ENCODE measurements around the gene SARNP.
A peak's percentile ranks its signal among the peaks of the same experiment; 100 is the strongest.

Gene SARNP

GRCh38 chr12:55721601-55722213 is 95.8 kb downstream of the SARNP start:
- in situ Hi-C loops (cut with HindIII; ENCODE audit: low pct_unique_long_range_greater_than_20kb, low sequenced_read_pairs) = no loop called here
- no peak for DNase-seq (ENCODE audit: low read depth in 1 of 2, low spot score in 1 of 2)
- no peak for TF ChIP-seq JUND (IDR thresholded peaks at IDR 0.05; ENCODE audit: low read depth)

DNA sequence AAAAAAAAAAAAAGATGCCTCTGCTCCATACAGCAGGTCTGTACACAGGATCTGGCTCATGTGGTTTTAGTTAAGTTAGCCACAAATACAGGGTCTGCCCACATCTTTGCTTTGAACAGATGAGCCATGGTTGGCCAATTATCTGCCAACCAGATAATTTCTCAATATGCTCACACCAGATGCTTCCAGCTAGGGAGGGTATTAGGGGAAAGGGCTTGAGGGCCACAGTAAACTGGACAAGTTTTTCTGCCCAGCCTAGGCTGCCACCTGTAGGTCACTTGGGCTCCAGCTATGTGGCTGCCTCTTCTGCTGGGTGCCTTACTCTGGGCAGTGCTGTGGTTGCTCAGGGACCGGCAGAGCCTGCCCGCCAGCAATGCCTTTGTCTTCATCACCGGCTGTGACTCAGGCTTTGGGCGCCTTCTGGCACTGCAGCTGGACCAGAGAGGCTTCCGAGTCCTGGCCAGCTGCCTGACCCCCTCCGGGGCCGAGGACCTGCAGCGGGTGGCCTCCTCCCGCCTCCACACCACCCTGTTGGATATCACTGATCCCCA is 96.6 kb downstream of the SARNP start:
- no peak for TF ChIP-seq JUND (IDR thresholded peaks at IDR 0.05; ENCODE audit: low read depth)
- in situ Hi-C loops (cut with HindIII; ENCODE audit: low pct_unique_long_range_greater_than_20kb, low sequenced_read_pairs) = no loop called here

DNA sequence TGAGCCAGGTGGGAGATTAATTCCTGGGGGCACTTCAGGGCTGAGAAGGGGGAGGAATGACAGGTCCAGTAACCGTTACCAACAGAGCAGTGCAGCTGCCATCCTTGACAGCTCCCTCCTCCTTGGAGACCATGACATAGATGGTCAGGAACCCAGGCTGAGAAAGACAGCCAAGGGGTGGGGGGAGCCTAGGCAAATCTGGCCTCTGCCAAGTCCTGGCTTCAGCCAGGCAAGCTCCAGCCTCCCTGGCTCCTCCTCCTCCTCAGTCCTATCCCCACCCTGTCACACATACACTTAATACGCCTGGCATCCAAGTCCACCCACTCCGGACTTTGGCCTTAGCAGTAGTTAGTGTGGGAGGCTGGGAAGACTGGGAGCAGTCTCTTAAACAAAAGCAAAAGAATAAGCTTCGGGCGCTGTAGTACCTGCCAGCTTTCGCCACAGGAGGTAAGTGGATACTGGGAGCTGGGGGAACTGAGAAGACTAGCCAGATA is 97.4 kb downstream of the SARNP start, which contains the start of gene RDH5:
TSS of gene RDH5 (plus strand) at position 323 of the 494 bp plus-strand sequence. CDS start 792 bp downstream, outside the sequence.
- no peak for TF ChIP-seq JUND (IDR thresholded peaks at IDR 0.05; ENCODE audit: low read depth)
- no peak for DNase-seq (ENCODE audit: low read depth in 1 of 2, low spot score in 1 of 2)
- in situ Hi-C loops (cut with HindIII; ENCODE audit: low pct_unique_long_range_greater_than_20kb, low sequenced_read_pairs) = no loop called here

More for the DNA sequence above, 96.6 kb downstream of the SARNP start:
- DNase-seq (ENCODE audit: low read depth in 1 of 2, low spot score in 1 of 2) = peak; percentile 85 to 91

- in situ Hi-C loops (cut with HindIII; ENCODE audit: low pct_unique_long_range_greater_than_20kb, low sequenced_read_pairs) = no loop called here
- TF ChIP-seq JUND (IDR thresholded peaks at IDR 0.05; ENCODE audit: low read depth) = no peak
- DNase-seq (ENCODE audit: low read depth in 1 of 2, low spot score in 1 of 2) = no peak
Measured at GRCh38 chr12:55719371-55719770, 98.2 kb downstream of the SARNP start.

DNA sequence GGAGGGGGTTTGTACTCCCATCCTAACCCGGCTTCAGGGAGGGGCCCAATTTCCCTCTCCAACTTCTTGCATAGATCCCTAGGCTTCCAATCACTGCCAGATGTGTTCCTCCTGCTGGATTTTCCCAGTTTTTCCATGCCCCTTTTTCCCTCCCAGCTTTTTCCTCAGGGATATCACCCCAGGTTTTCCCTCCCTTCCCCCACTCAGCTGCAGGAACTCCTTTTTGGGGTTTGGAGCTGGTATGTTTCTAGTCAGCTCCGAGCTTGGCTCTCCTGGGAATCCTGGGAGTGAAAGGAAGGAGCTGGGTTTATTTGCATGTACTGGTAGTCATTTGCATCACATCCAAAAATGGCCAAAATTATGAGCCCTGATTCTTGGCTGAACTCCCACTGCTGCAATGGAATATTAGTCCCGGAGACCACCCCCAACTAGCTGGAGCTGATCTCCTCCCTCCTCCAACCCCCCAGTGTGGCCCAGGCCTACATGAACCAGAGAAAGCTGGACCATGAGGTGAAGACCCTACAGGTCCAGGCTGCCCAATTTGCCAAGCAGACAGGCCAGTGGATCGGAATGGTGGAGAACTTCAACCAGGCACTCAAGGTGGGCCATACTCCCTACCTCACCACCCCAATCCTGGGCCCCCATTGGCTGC is 98.8 kb downstream of the SARNP start:
- DNase-seq (ENCODE audit: low read depth in 1 of 2, low spot score in 1 of 2) = no peak
- in situ Hi-C loops (cut with HindIII; ENCODE audit: low pct_unique_long_range_greater_than_20kb, low sequenced_read_pairs) = no loop called here
- no peak for TF ChIP-seq JUND (IDR thresholded peaks at IDR 0.05; ENCODE audit: low read depth)

DNA sequence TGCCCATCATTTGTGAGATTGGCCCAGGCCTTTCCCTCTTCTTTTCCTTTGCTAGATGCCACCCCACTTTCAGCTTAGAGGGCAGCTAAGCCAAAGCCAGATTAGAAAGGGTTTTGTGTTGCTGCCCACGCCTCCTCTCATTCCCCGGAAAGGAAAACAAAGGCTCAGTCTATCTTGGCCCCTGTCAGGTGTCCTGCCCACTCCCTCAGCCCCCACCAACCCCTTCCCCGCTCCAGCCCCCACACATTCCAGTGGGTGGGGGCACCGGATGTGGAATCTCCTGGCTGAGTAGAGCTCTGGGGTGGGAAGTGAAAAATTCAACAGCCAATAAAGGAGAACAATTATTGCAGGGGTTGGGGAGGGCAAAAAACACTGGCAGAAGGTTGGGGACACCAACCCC is 99.5 kb downstream of the SARNP start:
- no peak for DNase-seq (ENCODE audit: low read depth in 1 of 2, low spot score in 1 of 2)
- in situ Hi-C loops (cut with HindIII; ENCODE audit: low pct_unique_long_range_greater_than_20kb, low sequenced_read_pairs) = no loop called here

DNA sequence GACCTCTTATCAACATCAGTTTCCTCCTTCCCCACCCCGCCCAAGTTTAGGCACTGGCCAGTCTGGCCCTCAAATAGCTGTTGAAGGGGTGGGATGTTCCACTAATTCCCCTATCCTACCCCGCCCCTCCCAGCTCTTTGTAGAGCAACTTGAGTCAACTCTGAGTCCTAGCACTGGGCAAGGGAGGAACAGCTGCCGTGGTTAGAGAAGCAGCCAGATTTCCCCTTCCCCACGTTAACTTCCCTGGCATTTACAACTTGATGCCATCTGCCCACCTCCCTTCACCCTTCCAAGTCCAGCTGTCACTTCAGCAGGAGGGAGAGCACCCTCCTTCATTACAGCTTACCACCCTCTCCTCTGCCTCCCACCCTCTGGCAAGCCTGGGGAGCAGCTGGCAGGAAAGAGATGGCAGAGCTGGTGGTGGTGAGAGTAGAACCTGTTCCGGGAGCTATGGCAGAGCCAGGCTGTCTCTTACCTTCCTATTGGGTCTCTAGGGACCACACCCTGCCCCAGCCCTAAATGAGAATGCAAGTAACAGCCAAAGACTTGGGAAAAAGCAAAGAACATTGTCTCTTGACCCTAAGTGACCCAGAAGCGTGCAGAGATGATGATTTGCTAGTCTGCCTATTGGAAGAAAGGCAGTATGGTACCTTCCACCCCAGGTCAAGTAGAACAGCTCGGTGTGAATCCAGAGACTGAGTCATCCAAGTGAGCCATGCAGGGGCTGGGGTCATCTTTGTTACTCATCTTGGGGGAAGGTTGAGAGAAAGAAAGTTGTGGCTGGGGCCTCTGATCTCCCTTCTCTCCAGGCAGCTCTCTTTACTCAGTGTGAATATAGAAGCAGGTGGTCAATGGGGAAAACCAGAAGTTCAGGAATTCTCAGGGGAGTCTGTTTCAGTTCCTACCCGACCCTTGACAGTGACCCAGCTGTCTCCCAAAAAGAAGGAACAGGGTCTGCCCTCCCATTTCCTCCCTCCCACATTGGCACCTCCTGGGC is 100.2 kb downstream of the SARNP start:
- TF ChIP-seq JUND (IDR thresholded peaks at IDR 0.05; ENCODE audit: low read depth) = no peak
- no peak for DNase-seq (ENCODE audit: low read depth in 1 of 2, low spot score in 1 of 2)
- in situ Hi-C loops (cut with HindIII; ENCODE audit: low pct_unique_long_range_greater_than_20kb, low sequenced_read_pairs) = no loop called here

More for the DNA sequence above, 99.5 kb downstream of the SARNP start:
- TF ChIP-seq JUND (IDR thresholded peaks at IDR 0.05; ENCODE audit: low read depth) = no peak

DNA sequence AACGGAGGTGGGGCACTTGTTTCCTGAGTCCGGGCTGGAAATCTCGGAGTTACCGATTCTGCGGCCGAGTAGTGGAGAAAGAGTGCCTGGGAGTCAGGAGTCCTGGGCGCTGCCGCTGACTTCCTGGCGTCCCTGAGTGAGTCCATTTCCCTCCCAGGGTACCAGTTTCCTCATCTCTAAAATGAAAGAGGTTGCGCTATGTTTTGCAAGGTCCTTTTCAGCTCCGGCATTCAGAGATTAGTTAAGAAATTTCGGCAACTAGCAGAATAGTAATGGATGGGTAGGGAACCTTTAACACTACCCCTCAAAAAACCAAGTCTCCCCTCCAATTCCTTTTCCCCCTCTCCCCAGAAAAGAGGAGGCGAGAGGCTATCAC is 101.0 kb downstream of the SARNP start:
- no peak for DNase-seq (ENCODE audit: low read depth in 1 of 2, low spot score in 1 of 2)
- no peak for TF ChIP-seq JUND (IDR thresholded peaks at IDR 0.05; ENCODE audit: low read depth)
- in situ Hi-C loops (cut with HindIII; ENCODE audit: low pct_unique_long_range_greater_than_20kb, low sequenced_read_pairs) = no loop called here

DNA sequence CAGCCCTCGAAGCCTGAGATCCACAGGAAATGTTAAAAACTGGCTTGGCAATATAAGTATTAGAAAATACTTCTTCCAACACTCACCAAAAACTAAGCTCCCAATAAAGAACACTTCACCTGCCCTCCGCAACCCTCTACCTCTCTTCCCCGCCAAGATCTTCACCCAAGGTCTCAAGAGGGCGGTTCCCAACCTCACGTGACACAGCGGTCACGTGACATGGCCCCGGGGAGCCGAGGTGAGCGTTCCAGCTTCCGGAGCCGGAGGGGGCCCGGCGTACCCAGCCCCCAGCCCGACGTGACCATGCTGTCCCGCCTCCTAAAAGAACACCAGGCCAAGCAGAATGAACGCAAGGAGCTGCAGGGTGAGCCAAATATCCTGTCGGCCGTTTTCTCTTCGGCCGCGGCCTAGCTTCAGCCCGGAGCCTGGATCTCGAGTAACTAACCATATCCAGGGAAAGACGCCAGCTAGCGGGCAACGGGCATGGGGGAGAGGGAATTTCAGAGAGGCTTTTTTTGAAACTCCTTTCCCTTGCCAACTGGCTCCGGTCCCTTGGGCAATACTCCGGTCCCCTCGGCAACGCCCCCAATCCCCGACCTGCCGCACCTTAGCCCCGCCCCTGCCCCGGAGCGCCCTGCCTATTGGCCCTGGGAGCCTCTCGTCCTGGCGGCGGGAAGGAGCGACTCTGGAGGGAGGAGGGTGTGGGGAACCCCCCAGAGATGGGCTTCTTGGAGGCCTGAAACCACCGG is 101.5 kb downstream of the SARNP start, which contains the start of gene BLOC1S1:
TSS of gene BLOC1S1 (plus strand) at position 214 of the 749 bp plus-strand sequence. CDS start at position 220, 6 bp downstream.
- peak; percentile 95 to 98 for DNase-seq (ENCODE audit: low read depth in 1 of 2, low spot score in 1 of 2)
- in situ Hi-C loops (cut with HindIII; ENCODE audit: low pct_unique_long_range_greater_than_20kb, low sequenced_read_pairs) = no loop called here
- no peak for TF ChIP-seq JUND (IDR thresholded peaks at IDR 0.05; ENCODE audit: low read depth)

DNA sequence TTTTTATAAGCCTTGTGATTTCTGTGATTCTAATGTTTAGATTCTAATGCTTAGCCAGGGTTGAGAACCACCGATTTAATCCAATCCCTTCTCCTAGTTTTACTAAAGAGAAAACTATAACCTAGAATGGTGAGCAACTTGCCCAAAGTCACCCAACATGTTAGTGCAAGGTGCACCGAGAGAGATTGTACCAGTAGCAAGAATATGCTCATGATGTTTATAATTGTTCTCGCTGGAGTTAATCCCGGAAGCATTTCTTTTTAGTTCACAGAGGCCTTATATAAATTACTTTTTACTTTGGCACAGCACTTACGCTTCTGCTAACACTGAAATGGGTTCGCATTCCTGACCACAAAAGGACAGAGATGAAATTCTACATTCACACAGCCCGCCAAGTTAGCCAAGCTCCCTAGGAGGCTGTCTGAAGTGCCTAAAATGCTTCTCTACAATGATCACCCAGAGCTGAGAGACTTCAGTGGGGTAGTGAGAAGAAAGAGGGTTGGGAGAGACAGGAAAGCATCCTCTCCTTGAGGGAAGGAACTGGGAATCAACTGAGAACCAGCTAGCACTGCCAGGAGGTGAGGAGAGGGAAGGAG is 102.3 kb downstream of the SARNP start:
- TF ChIP-seq JUND (IDR thresholded peaks at IDR 0.05; ENCODE audit: low read depth) = no peak
- DNase-seq (ENCODE audit: low read depth in 1 of 2, low spot score in 1 of 2) = no peak
- in situ Hi-C loops (cut with HindIII; ENCODE audit: low pct_unique_long_range_greater_than_20kb, low sequenced_read_pairs) = no loop called here

DNA sequence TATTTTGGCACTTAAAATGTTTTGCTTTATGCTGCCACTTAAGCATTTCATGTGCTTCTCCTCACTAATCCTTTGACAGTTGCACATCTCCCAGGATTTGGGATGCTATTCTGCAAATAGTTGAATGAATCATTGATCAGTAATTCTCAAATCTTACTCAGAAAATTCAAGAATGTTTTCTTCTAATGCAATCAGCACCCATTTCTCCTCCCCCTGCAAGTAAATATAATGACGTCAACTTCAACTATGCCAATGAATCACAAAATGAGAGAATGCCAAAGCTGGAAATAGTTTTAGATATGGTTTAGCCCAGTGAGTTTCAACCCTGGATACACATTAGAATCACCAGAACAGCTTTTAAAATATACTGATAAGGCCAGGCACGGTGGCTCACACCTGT is 103.8 kb downstream of the SARNP start:
- DNase-seq (ENCODE audit: low read depth in 1 of 2, low spot score in 1 of 2) = no peak
- no peak for TF ChIP-seq JUND (IDR thresholded peaks at IDR 0.05; ENCODE audit: low read depth)
- in situ Hi-C loops (cut with HindIII; ENCODE audit: low pct_unique_long_range_greater_than_20kb, low sequenced_read_pairs) = no loop called here
